ENCODE measurements around the gene FBN1.

Gene FBN1

DNA sequence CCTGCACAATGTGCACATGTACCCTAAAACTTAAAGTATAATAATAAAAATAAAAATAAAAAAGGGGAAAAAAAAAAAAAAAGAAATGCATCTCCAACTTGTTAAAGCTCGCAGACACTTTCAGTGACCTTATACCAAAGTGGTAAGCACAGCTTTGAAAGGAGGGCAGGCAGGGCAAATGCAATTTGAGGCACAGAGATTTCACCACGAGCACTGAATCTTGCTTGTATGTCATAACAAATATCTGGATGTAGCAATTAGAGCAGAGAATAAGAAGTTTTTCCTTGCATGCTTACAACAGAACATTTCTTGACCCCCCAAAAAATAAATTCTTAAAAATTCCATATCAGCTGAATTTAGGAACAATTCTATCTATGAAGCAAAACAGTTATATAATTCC, 66.5 kb downstream of the FBN1 start:
- DNase-seq, result no peak

DNA sequence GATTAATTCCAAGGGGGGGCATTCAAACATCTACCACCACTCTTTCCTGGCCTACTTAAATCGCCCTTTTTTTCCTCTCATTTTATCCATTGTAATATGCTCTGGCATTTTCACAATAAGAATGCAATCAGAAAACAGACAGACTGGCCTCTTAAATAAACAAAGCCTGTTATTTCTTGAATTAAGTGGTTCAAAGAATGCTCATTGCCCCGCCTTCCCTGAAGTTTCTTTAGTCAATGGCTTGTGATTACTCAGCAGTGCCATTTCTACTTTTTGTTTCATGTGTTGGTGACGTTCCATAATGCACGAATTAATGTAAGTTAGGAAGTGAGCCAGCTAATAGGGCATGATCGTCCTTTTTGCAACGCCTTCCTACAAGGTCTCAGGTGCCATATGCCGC, 68.0 kb downstream of the FBN1 start:
- DNase-seq, result no peak

DNA sequence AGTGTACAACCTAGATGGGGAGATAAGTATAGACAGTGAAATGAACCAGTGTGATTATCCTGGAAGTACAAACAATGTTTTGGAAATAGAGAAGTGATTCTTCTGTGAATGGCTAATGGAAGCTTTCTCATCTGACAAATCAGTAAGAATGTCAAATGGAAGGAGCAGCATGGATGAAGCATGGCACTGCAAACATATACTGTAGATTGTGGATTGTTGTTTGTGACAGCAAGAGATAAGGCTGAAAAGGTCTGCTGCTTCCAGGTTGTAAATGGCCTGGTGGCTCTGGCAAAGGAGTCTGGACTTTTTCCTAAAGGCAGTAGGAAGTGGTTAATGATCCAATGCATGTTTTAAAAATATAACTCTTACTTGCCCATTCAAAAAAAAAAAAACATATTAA, 71.3 kb downstream of the FBN1 start:
- DNase-seq, result no peak

DNA sequence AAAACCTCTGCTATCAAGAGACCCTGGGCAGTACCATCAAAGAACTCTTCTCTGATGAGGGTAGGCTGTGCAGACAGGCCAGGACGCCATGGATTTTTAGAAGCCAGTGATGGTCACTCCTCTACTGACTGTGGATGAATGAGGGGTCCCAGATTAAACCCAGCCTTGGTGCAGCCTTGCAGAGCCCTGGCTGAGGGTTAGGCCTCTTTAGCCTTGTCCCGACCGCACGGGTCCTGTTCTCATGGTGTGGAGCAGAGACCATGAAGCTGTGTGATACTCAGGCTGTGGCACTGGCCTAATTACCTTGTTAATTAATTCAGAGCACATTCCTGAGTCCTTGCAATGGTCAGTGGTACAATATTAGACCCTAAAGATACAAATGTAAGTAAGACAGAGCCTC, 71.7 kb downstream of the FBN1 start:
- DNase-seq, result no peak

DNA sequence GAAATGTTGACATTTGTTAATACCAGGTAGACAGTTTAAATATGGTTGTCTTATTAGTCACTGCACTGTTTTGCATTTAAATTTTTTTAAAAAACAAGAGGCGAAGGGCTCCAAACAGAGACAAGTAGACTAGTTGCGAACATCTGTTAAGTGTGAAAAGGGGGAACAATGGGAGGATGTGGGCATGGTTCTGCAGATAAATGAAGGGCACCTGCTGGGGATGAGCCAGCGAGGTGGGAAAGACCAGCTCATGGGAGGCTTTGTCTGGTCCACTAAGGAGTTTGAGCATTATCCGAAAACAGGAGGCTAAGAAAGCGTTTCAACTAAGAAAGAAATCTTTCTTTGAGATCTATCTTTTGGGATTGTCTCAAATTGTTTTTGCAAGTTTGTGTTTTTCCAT, 72.7 kb downstream of the FBN1 start:
- no peak for DNase-seq

DNA sequence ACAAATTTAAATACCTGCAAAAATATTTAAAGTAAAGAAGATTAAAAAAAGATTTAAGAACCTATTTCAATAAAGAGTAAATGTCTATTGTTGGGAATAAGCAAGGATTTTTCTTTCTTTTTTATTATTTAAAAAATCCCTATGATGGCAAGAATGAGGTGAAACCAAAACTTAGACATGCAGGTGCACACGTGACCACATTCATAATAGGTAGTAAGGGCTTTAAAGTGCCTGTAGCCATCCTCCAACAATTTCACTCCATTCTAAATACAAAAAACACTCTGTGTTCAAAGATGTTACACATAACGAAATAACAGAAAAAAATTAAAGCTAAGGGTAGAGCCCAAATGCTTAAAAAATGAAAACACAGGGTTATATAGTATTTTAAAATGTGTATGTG, 74.0 kb downstream of the FBN1 start:
- DNase-seq, result no peak

DNA sequence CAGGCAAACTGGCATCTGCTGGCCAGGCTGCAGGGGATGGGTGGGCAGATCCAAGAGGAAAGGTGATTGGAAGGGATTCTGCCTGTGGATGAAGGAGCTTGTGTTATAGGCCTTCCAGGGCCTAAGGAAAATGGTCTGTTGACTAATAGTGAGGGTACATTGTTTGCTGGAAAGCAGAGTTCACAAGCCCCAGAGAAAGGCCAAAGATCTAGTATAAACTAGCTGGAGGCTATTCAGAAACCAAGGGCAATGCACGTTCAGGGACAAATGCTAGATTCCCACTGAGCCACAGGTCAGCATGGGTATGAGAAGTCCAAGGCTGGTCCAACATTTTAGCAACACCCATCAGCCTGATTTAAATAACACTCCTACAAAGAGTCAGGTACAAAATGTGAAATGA, 74.7 kb downstream of the FBN1 start:
- DNase-seq, result no peak

DNA sequence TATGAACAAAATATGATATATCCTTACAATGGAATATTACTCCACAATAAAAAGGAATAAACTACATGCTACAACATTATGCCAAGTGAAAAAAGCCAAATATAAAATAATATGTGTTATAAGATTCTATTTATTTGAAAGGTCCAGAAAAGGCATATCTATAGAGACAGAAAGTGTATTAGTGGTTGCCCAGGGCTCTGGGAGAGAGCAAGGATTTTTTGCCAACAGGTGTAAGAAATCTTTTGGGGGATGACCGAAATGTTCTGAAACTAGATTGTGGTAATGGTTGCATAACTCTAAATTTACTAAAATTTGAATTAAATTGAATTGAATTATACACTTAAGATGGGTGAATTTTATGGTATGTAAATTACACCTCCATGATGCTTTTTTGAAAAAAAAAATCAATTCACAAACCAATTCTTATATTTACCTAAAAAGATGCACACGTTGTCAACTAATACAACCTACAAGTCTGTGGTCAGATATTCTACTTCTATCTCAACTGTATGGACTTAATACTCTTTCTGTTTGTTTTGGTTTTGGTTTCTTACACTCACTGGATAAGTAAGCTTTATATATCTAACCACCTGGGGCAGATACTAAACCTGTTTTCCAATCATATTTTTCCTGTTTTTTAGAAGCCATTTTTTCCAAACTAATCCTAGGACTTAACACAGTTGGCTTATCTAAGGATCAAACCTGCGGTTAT, 75.8 kb downstream of the FBN1 start:
- no peak for DNase-seq

DNA sequence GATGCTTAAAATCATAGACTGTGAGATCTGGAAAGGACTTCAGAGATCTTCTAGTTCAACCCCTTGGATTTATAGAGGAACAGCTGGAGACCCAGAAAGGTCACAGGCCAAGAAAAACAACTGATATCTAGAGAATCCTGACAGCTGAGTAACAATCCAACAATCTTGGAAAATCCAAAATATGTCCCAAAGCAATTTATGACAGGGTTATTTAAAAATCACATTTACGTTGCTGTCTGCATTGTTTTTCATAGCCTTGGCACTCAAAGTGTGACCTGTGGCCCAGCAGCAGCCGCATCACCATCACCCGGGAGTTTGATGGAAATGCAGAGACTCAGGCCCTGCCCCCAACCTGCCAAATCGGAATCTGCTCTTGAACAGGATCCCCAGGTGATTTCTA, 78.8 kb downstream of the FBN1 start:
- DNase-seq, result no peak

DNA sequence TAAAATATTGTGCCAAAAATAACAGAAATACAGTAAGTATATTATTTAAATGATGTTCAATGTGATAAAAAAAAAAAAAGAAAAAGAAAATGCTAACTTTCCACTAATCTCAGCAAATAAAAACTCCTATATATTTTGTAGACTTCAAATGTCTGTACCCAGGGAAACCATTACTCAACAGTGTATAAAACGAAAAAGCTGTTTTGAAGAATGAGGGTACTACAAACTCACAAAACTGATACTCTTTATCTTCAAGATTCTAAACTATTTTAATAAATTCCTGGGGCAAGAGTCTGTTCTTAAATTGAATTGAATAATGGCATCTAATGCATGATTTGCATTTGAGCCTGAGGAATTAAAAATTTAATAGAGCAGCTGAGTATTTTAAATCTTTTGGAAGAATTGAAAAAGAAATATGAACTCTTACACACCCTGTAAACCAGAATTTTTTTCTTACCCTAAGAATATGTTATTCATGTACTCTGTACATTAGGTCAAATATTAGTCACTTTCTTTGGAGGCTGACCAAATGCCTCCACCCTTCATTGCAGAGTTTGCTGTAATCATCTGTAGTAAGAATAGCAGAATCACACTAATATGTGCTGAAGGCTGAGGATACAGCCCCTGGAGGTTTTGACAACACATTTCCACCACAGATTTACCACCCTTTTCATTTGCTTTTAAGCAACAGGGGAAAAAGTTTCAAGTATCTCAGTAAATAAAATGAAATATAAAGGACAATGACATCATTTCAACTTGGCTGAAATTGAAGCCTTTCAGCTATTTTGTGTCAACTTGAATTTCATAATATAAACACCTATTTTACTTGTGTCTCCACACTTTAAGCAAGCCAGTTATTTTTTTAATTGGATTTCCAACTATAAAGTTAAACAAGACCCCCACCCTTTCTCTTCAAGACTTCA, 79.7 kb downstream of the FBN1 start:
- no peak for DNase-seq

DNA sequence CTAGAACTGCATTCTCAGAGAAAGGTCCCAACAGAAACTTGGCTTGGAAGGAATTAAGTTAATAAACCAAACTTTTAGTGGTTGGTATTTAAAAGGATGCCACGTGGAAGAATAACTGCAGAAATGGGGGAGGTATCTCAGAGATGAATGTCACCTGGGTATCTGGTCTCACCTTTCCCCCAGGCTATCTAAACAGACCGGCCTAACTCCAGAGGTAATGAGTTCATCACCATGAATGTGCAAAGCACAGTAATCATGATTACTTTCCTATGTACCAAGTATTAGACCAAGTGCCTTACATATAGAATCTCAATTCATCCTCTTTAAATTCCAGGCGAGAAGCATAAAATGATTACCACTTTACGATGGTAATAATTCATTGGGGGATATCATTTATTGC, 80.8 kb downstream of the FBN1 start:
- no peak for DNase-seq

DNA sequence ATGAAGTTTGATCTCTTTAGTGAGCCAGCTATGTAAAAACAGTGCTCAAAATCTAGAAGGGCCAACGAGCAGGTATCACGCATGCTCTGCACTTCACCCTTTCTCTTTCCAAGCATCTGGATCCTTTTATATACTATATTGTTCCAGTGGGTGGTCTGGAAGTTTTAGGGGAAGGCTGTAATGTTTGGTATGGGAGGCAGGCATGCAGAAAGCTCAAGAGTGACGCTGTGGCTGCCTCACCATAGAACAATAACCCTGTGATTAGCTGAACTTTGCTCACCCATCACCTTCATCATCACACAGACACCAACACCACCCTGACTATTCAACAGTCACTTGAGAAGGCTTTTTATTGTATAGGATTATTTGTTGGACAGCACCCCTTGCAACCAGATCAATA, 81.6 kb downstream of the FBN1 start:
- no peak for DNase-seq

DNA sequence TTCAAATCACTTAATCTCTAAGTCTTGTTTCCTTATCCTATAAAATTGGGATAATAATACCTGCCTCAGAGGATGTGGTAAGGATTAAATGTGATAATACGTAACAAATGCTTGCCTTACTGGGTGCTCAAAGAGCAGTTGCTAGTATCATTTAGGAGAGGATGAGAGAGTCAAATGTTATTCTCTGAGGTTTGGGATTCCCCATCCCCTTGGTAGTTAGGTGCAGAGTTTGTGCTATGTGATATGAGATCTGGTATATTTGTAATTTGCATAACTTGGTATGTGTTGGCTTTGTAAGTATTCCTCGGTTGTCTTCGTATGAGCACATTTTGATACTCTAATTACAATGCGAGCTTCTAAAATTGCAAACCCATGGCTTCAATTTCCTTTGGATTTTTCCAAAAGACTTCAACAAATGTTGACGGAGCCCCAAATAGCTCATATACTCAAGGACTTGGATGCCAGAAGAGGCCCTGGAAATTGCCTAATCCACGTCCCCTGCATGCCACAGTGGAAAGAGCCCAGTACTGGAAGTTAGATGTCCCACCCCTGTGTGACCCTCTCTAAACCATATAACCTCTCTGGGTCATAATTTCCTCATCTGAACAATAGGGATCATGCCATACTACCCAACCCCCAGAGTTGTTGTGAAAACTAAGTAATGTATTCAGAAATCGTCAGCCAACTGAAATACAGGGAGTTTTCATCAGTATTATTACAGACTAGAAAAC, 85.0 kb downstream of the FBN1 start:
- no peak for DNase-seq

DNA sequence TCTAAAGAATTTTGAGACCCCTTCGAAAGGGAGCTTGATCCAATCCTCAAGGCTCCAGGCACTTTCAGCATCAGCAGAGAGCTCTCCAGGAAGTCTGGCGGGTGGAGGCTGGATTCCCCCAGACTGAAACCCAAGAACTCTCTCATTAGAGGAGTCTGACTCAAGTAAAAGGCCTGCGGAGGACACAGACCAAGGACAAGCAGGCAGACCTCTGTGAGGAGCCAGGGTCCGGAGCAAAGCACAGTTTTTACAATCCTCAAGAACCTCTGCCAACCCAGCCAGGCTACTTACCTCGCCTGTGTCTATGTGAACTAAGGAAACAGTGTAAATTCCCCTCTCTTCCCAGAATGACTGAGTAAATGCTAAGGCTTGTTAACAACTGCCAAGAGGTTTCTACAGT, 86.2 kb downstream of the FBN1 start:
- no peak for DNase-seq

DNA sequence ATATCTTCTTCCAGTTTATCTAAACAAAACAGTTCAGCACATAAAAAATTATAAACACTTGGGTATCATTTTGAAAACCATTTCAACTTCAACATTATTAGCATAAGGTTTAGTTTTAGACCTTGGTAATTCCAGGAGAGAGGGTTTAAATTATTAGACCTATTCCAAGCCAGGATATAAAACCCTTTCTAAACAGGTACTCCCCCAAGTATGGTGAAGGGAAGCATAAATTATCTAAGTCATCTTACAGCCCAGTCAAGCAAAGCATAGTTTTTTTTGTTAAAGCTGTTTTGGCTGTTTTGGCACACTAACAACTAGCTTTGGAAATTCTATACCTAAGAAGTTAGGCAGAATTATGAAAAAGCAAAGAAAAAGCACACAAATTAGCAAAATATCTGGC, 87.3 kb downstream of the FBN1 start:
- no peak for DNase-seq

DNA sequence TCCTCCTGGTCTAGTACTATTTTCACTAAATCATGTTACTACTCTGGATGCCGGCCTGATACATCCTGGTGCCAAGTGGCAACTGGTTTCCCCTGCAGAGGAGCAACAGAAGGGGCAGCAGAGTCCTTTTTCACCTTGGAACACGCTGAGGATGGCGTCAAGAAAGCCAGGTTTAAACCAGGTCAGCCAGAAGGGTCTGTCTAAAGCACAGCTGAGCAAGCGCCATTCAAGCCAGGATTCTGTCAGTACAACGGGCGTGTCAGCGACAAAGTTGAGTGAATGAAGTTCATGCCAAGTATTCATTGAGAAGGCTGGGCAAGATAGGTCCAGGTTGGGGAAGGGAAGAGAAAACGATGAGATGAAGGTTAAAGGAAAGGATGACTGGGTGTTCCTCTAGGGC, 88.2 kb downstream of the FBN1 start:
- no peak for DNase-seq

DNA sequence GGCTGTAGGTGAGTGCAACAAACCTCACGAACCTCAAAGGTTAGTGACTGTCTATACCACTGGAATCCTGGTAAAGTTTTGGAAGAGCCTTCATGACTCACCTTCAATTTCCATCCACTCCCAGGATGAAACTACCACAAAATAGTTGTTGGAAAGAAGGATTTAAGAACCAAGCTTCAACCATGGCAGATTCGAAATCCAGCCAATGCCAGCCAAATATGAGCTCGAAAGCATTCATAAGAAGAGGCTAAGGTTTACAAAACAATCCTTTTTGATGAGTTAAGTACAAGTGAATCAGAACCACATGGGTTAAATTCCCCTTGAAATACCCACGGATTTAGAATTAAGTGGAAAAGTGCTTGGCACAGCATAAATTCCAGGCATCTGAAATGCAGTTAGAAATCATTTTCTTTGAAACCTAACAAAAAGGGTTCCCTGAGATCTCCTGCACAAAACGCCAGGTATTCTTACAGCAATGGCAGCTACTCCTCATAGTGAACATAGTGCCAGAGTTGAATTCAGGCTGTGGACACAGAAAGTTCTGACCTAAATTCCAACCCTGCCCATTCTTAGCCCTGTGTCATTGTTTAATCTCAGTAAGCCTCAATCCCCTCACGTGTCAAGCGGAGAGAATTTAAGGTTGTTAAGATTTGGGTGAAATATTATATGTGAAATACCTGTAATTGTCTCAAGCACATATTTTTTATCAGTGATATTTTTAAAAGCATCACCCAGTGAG, 89.2 kb downstream of the FBN1 start:
- DNase-seq, result no peak

DNA sequence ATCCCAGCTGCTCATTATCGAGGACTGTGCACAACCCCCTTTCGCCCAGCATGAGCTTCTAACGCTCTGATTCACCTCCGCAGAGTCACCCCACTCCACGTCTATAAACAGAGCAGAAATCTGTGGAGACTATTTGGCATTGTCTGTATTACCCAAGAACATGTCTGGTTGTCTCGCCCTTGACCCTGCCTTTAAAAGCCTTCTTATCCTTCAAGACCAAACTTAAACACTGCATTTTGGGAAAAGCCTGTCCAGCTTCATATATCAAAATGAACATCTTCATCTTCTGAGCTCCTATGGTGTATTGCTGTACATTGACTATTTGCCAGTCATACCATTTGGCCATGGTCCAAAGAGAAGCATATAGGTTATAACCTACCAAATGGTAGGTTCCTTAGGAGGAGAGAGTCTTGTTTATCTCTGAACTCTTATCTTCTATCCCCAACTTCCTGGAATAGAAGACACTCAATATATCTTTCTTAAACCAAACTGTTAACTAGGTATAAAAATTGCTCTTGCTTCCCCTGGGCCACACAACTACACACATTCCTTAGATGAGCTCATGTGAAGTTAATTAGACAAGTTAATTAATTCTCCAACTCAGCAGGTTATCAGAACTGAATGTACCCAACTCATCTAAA, 90.1 kb downstream of the FBN1 start:
- no peak for DNase-seq

DNA sequence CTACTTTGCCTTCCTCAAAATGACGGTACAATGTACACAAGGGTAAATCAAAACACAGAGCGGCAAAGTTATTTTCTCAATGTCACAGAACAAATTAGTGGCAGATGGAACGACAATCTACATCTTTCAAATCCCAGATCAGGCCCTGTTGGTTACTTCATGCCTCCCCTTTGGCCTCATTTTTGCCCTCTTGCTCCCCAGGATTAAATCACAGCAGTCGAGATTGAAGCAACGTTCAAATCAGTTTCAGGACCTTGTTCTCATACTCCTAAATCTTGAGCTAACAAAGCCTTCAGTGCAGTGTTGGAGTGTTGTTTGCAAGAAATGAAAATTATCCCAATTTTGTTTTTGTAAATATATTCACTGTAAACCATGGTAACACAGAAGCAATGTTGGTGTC, 91.4 kb downstream of the FBN1 start:
- no peak for DNase-seq

DNA sequence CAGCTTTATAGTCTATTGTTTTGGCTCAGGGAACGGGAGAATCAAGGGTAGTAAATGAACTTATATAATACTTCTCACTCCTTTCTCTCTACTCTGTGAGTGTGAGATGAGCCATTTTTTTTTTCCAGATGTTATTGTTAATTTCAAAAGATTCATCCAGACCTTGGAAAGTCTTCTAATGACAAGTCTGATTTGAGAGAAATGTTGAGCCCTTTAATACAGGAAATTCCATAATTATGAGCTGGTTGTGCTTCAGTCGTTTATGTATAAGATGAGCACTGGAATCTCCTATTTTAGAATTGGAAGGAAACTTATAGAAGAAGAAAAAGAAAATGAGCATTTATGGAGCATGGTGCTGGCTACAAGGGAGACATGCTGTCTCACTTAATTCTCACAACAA, 92.0 kb downstream of the FBN1 start:
- DNase-seq, result no peak

DNA sequence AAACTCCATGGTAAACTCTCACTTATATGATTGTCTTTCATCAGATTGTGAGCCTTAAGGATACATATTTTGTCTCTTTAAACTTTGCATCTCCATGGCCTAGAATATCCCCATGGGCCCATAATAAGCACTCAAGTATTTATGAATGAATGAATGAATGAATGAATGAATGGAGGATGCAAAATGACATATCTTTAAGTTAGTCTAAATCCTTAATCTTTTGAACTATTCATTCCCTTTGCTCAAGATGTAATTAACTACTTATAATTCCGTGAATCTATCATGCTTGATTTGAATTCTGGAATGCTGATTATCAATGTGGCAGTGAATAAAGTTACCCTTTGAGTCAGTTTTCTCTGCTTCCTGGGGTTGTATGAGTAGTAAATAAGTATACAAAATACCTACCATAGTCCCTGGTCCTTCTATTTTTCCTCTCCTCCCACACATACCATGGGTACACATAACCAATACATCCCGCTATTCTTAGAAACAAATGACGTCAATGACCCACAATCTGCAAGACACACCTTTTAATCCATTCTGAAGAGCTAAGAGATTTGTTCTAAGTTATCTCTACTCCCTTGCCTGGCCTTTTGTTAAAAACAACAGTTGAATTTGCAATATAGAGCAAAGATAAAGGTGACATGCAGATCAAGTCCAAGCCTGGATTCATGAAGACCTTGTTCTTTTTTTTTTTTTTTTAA, 94.5 kb downstream of the FBN1 start:
- no peak for DNase-seq

DNA sequence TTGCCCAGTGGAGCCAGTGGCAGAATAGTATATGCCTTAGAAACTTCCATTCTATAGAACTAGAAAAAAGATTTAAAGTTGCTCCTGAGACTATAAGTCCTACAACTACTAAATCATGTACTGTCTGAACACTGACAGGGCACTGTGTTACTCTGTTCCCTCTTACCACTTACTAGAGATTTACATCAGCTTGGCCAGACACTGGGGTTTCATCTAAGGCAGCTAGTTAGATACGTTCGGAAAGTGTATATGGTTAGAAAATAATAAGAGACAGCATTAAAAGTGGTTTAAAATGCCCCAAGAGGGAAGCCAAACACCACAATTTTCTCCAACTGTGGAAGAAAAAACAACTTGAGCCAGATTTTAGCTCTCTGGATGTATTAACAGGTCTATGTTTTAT, 97.1 kb downstream of the FBN1 start:
- no peak for DNase-seq
